ENCODE data around the gene DUSP16.

Gene DUSP16

GRCh38 chr12:12562585-12563261 is at the start of gene DUSP16:
TSS of gene DUSP16 (minus strand) at chr12:12562863. CDS start at chr12:12521098, 41,765 bp downstream.
- no peak for TF ChIP-seq CTCF (IDR thresholded peaks at IDR 0.05; ENCODE audit: low read depth, low read length)
- peak within 1 kb of the TSS; percentile 67 for H3K4me3 ChIP-seq (ENCODE audit: low read depth, low read length)

- H3K4me3 ChIP-seq (ENCODE audit: low read depth, low read length): peak overlapping the region; percentile 84
- no peak for TF ChIP-seq CTCF (IDR thresholded peaks at IDR 0.05; ENCODE audit: low read depth, low read length)
Observed at GRCh38 chr12:12612358-12612757, 49.7 kb upstream of the DUSP16 start.

GRCh38 chr12:12611512-12612306 is 49.0 kb upstream of the DUSP16 start, which contains the start of gene CREBL2:
TSS of gene CREBL2 (plus strand) at chr12:12611876. CDS start at chr12:12612173, 297 bp downstream.
- TF ChIP-seq CTCF (IDR thresholded peaks at IDR 0.05; ENCODE audit: low read depth, low read length): no peak
- H3K4me3 ChIP-seq (ENCODE audit: low read depth, low read length): peak within 1 kb of the TSS; percentile 84

GRCh38 chr12:12610711-12611110 is 48.0 kb upstream of the DUSP16 start:
- TF ChIP-seq CTCF (IDR thresholded peaks at IDR 0.05; ENCODE audit: low read depth, low read length): no peak
- no peak overlapping the region for H3K4me3 ChIP-seq (ENCODE audit: low read depth, low read length)

- TF ChIP-seq CTCF (IDR thresholded peaks at IDR 0.05; ENCODE audit: low read depth, low read length): no peak
- no peak overlapping the region for H3K4me3 ChIP-seq (ENCODE audit: low read depth, low read length)
Observed at GRCh38 chr12:12609692-12610091, 47.0 kb upstream of the DUSP16 start.

- no peak for TF ChIP-seq CTCF (IDR thresholded peaks at IDR 0.05; ENCODE audit: low read depth, low read length)
- H3K4me3 ChIP-seq (ENCODE audit: low read depth, low read length): no peak overlapping the region
Observed at GRCh38 chr12:12608557-12608957, 45.9 kb upstream of the DUSP16 start.
